GM21717 (cell line): ENCODE results near the gene OSBPL2.
A peak's percentile ranks its signal among the peaks of the same experiment; 100 is the strongest.

ENCODE experiments used
- ATAC-seq: cut with Tn5 transposase; IDR thresholded peaks from one replicate; pipeline ENCODE4 v1.9.1; 2021; ENCODE audit warnings: mild to moderate bottlenecking, moderate library complexity; ENCODE audit not compliant: unreplicated experiment

OSBPL2 gene

GRCh38 chr20:62332989-62333819, 94.9 kb downstream of the OSBPL2 start:
- ATAC-seq: no peak

- ATAC-seq: no peak
Observed at GRCh38 chr20:62333820-62334595, 95.7 kb downstream of the OSBPL2 start.

GRCh38 chr20:62334881-62335280, 96.6 kb downstream of the OSBPL2 start:
- ATAC-seq: no peak

- ATAC-seq: no peak
Observed at GRCh38 chr20:62335532-62335931, 97.2 kb downstream of the OSBPL2 start.

GRCh38 chr20:62336329-62336728, 98.0 kb downstream of the OSBPL2 start:
- no peak for ATAC-seq

- ATAC-seq: no peak
Observed at GRCh38 chr20:62336775-62337557, 98.6 kb downstream of the OSBPL2 start.

- peak; percentile 36 for ATAC-seq
Observed at GRCh38 chr20:62337558-62338293, 99.4 kb downstream of the OSBPL2 start.

GRCh38 chr20:62338294-62338620, 99.9 kb downstream of the OSBPL2 start:
- ATAC-seq: no peak

- peak; percentile 67 for ATAC-seq
Observed at GRCh38 chr20:62339647-62340062, 101.3 kb downstream of the OSBPL2 start.

GRCh38 chr20:62342910-62343309, 104.6 kb downstream of the OSBPL2 start:
- ATAC-seq: no peak

GRCh38 chr20:62344092-62344491, 105.8 kb downstream of the OSBPL2 start:
- ATAC-seq: no peak

- ATAC-seq: no peak
Observed at GRCh38 chr20:62344782-62345181, 106.5 kb downstream of the OSBPL2 start.
